OCI-LY7 (cell line): Measurements from ENCODE around the gene ZNF598.

Source experiments
- CTCF ChIP-seq: fragments of 200-600 bp; sonication (generic); conservative IDR thresholded peaks from 2 replicates; pipeline ENCODE4 v1.5.1; 2014; ENCODE audit warnings: mild to moderate bottlenecking, antibody characterized with exemption, low read length, moderate library complexity, mixed read lengths
- EZH2phosphoT487 ChIP-seq: fragments of 200-600 bp; sonication (generic); IDR thresholded peaks from 2 replicates; pipeline ENCODE4 v1.6.1; 2018; ENCODE audit warnings: low read depth, borderline replicate concordance, mild to moderate bottlenecking, mixed run types, antibody characterized with exemption, low read length, moderate library complexity, mixed read lengths

GRCh38 chr16:1991588-1991947 lies 18.1 kb downstream of the ZNF598 start:
- TF ChIP-seq CTCF, result no peak
- TF ChIP-seq EZH2phosphoT487, result no peak
